GM12873 (cell line): Measurements from ENCODE around the gene MTMR1.

ENCODE experiments used
- CTCF ChIP-seq: IDR thresholded peaks from 2 replicates; pipeline ENCODE4 v1.5.1; 2012; ENCODE audit warnings: low read depth, mild to moderate bottlenecking, moderate library complexity, low read length, control low read depth; ENCODE audit not compliant: insufficient read depth; ENCODE audit errors: missing control alignments

Gene MTMR1

GRCh38 chrX:150767475-150768131 is 74.4 kb downstream of the MTMR1 start:
- TF ChIP-seq CTCF: no peak

DNA sequence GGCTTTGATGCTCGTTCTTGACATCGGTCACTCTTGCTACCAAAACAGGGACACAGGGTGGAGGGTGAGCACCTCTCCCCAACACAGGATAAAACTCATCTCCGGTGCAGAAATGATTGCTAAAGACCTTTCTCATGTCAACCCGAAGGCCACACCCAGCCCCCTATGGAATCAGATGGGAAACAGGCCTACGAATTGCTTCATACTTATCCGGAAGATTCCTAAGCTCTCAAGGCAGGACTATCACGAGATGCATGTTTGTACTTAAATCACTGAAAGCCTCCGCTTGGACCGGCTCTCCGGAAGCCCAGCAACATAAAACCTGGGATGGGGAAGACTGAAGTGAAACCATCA is 74.9 kb downstream of the MTMR1 start:
- TF ChIP-seq CTCF: no peak

GRCh38 chrX:150768580-150769190 is 75.5 kb downstream of the MTMR1 start:
- TF ChIP-seq CTCF: no peak

DNA sequence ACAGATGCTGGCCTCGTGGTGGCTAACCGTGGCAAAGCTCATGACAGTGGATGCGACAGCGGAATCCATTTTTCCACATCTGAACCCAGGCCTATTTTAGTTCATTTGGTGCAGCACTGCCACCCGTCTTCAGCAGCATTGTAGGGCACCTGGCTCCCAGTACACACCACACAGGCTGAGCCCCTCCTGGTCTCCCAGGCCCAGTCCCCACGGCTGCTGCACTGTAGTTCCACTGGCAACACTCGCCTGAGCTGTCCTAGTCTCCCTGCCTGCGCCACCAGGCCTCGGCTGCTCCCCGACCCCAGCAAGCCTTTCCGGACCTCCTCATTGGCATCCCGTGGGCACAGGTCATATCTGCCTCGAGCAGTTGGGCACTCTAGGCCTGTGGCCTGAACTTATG is 76.2 kb downstream of the MTMR1 start:
- no peak for TF ChIP-seq CTCF

- TF ChIP-seq CTCF: no peak
Observed at GRCh38 chrX:150770623-150771022, 77.4 kb downstream of the MTMR1 start.

DNA sequence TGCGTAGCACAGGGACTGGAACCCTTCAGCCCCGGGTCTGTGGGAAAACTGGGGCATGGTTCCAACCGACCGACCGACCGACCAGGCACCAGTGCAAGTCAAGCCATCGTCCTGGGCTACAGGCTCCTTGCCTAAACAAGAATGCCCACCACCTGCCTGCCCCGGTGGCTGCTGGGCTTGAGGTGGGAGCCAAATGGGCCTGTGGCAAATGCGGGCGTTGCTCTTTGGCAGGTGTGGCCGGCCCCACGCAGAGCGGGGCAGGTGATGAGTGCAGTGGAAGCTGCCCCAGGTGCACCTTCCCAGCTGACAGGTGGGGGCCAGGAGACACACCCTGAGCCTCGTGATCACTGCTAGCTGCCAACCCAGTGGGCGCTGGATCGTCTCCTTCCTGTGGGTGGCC is 77.9 kb downstream of the MTMR1 start:
- no peak for TF ChIP-seq CTCF

DNA sequence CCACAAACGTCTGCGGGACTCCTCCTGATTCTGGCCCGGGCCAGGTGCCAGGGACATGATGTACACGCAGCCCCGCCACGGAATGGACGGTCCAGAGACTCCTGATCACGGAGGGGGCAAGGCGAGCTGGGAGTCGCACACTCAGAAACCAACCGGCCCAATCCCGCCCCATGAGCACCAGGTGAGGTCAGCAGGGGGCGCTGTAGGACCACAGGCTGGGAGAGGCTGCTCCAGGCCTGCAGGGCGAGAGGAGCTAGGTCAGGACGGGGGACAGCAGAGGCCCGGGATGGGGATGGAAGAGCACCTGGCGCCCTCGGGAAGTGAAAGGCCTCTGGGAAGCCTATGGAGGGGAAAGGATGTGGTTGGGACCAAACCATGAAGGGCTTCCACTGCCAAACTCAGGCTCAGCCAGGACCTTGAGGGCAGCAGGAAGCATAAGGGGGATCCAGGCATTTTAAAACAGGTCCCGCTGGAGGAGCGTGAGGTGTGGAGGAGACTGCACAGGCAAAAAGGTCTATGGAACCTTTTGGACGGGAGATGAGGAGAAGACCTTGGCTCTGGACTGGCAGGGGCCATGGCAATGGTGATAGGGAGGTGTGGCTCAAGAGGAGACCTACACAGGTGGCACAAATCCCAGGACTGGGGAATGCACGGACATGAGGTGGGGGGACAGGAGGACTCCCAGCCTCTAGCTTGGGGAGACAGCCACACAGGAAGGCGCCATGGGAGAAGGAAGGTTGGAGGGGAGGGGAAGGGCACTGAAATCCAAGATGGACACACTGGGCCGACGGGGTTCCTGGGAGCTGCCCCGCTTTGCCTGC is 79.2 kb downstream of the MTMR1 start:
- TF ChIP-seq CTCF: peak; percentile 87
